ENCODE results near the gene CFDP1. TPM values are rescaled to one million over a fixed set of nuclear protein-coding genes. Genes with fewer than 3 reads are reported as not detected.

CFDP1 gene
- total and polyA plus RNA-seq, 2 of the 13 experiments (the other 11 are each of a cell fraction or from before 2014, with no cell fraction given), result 78.6 to 153 TPM

GRCh38 chr16:75250809-75251279 is 182.5 kb downstream of the CFDP1 start (continued):
- TF ChIP-seq, protein P1, sequence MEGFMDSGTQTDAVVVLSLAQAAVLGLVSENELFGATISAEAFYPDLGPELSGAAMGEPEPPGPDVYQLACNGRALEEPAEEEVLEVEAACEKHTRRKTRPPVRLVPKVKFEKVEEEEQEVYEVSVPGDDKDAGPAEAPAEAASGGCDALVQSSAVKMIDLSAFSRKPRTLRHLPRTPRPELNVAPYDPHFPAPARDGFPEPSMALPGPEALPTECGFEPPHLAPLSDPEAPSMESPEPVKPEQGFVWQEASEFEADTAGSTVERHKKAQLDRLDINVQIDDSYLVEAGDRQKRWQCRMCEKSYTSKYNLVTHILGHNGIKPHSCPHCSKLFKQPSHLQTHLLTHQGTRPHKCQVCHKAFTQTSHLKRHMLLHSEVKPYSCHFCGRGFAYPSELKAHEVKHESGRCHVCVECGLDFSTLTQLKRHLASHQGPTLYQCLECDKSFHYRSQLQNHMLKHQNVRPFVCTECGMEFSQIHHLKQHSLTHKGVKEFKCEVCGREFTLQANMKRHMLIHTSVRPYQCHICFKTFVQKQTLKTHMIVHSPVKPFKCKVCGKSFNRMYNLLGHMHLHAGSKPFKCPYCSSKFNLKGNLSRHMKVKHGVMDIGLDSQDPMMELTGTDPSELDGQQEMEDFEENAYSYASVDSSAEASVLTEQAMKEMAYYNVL (CRISPR knock-in tag; IDR thresholded peaks at IDR 0.05; ENCODE audit: borderline replicate concordance), result no peak; the same call in 1 of the 2 replicates
- TF ChIP-seq XBP1 (CRISPR knock-in tag; IDR thresholded peaks at IDR 0.05) (0 out of 2 replicates have a peak, but pooled peaks have one; percentile 16), TCF12 (IDR thresholded peaks at IDR 0.05) (no peak), TCF12 (CRISPR knock-in tag; IDR thresholded peaks at IDR 0.05) (no peak; the same call in 1 of the 2 replicates), NFKBIZ (CRISPR knock-in tag; IDR thresholded peaks at IDR 0.05) (no peak), PAWR (CRISPR knock-in tag; IDR thresholded peaks at IDR 0.05; ENCODE audit: borderline replicate concordance) (no peak), ZNF724P (CRISPR knock-in tag; IDR thresholded peaks at IDR 0.05; ENCODE audit: borderline replicate concordance) (no peak), ZNF331 (CRISPR knock-in tag; IDR thresholded peaks at IDR 0.05) (no peak), ZBED4 (CRISPR knock-in tag; IDR thresholded peaks at IDR 0.05; ENCODE audit: borderline replicate concordance) (no peak; the same call in 1 of the 2 replicates), ZNF614 (CRISPR knock-in tag; IDR thresholded peaks at IDR 0.05; ENCODE audit: borderline replicate concordance) (peak; percentile 44; the same call in 1 of the 2 replicates), CSRNP1 (CRISPR knock-in tag; IDR thresholded peaks at IDR 0.05) (no peak; the same call in 1 of the 2 replicates), SPEN (CRISPR knock-in tag; IDR thresholded peaks at IDR 0.05; ENCODE audit: low read depth) (no peak), ZNF329 (CRISPR knock-in tag; IDR thresholded peaks at IDR 0.05; ENCODE audit: low read depth) (no peak), ISL2 (CRISPR knock-in tag; IDR thresholded peaks at IDR 0.05) (peak; percentile 77), ZNF143 (CRISPR knock-in tag; IDR thresholded peaks at IDR 0.05) (peak; percentile 41; the same call in 1 of the 2 replicates), FOXO1 (CRISPR knock-in tag; IDR thresholded peaks at IDR 0.05) (peak; percentile 45; the same call in 1 of the 2 replicates)
- TF ChIP-seq, protein P2, sequence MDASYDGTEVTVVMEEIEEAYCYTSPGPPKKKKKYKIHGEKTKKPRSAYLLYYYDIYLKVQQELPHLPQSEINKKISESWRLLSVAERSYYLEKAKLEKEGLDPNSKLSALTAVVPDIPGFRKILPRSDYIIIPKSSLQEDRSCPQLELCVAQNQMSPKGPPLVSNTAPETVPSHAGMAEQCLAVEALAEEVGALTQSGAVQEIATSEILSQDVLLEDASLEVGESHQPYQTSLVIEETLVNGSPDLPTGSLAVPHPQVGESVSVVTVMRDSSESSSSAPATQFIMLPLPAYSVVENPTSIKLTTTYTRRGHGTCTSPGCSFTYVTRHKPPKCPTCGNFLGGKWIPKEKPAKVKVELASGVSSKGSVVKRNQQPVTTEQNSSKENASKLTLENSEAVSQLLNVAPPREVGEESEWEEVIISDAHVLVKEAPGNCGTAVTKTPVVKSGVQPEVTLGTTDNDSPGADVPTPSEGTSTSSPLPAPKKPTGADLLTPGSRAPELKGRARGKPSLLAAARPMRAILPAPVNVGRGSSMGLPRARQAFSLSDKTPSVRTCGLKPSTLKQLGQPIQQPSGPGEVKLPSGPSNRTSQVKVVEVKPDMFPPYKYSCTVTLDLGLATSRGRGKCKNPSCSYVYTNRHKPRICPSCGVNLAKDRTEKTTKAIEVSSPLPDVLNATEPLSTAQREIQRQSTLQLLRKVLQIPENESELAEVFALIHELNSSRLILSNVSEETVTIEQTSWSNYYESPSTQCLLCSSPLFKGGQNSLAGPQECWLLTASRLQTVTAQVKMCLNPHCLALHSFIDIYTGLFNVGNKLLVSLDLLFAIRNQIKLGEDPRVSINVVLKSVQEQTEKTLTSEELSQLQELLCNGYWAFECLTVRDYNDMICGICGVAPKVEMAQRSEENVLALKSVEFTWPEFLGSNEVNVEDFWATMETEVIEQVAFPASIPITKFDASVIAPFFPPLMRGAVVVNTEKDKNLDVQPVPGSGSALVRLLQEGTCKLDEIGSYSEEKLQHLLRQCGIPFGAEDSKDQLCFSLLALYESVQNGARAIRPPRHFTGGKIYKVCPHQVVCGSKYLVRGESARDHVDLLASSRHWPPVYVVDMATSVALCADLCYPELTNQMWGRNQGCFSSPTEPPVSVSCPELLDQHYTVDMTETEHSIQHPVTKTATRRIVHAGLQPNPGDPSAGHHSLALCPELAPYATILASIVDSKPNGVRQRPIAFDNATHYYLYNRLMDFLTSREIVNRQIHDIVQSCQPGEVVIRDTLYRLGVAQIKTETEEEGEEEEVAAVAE (CRISPR knock-in tag; IDR thresholded peaks at IDR 0.05; ENCODE audit: borderline replicate concordance), result no peak

All from HepG2 (cell line).